Islet of Langerhans (tissue), 1 donor: ENCODE measurements around the gene LNX2.

ENCODE experiments used
- FAIRE-seq: peaks from one replicate; lab custom pipeline; 2011; peaks lifted over from hg19 to GRCh38; lab: Jason Lieb, UNC

The LNX2 gene

GRCh38 chr13:27605610-27606200 is 14.6 kb downstream of the LNX2 start:
- peak; percentile 75 for FAIRE-seq

GRCh38 chr13:27605099-27605498 is 15.2 kb downstream of the LNX2 start:
- FAIRE-seq = no peak

DNA sequence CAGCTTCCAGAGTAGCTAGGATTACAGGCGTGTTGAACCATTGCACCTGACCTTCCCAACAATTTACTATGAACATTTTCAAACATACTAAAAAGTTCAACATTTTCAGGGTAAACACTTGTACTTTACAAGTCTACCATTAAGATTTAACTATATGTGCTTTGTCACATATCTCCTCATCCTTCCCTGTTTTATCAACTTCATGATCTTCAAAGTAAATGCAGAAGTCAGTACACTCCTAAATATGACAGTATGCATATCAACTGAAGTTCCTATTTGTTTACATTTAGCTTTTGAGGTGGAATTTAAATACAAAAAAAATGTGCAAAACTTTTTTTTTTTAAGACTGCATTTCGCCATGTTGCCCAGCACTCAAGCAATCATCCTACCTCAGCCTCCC is 18.5 kb downstream of the LNX2 start:
- FAIRE-seq = no peak

- no peak for FAIRE-seq
Measured at GRCh38 chr13:27601208-27601607, 19.1 kb downstream of the LNX2 start.

GRCh38 chr13:27600711-27601110 is 19.6 kb downstream of the LNX2 start:
- no peak for FAIRE-seq

- peak; percentile 70 for FAIRE-seq
Measured at GRCh38 chr13:27599845-27600553, 20.3 kb downstream of the LNX2 start.

- FAIRE-seq = no peak
Measured at GRCh38 chr13:27599096-27599495, 21.2 kb downstream of the LNX2 start.

GRCh38 chr13:27595055-27595811 is 25.1 kb downstream of the LNX2 start:
- FAIRE-seq = no peak

GRCh38 chr13:27593267-27593666 is 27.1 kb downstream of the LNX2 start:
- no peak for FAIRE-seq

DNA sequence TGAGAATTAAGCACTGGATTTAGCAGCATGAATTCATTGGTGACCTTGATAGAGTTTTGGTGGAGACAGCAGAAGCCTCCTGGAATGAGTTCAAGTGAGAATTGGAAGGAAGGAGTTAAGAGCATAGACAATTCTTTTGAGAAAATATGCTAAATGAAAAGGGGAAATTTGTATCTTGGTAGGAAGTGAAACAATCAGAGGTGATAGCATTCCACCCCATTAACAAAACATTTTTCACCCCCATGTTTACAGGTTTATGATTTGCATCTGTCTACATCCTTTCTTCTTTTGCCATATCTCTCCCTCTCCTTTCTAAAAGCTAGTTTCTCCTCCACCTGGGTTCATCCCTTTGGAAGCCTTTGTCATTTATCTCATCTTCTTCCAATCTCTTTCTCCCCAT is 27.5 kb downstream of the LNX2 start:
- FAIRE-seq = no peak

DNA sequence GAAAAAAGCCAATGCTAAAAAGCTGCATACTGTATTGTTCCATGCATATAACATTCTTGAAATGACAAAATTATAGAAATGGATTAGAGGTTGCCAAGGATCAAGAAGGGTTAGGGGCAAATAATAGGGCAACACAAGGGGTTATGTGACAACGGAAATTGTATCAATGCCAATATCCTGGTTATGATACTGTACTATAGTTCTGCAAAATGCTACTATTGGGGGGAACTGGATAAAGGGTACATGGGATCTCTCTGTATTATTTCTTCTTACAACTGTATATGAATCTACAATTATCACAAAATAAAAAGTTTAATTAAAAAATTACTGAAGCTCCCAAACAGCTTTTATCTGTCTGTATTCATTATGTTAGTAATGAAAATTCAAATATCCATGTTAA is 31.9 kb downstream of the LNX2 start:
- FAIRE-seq = no peak

GRCh38 chr13:27587095-27587746 is 33.1 kb downstream of the LNX2 start:
- FAIRE-seq = no peak

DNA sequence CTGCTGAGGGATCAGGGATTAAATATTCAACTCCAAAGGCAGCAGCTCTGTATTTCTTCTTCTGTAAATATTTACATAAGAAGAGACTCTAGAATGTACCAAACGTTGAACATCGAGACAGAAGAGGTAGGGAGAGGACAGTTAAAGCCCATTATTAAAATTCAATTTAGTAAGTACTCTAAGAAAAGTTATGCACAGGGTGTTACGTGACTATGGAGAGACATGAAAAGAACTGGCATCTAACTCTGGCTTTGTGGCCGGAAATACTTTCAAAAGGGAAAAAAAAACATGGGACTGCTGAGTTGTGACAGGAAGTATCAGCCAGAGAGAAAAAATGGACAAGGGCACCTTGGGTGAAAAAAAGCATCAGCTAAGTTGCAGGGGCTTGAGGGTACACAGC is 36.7 kb downstream of the LNX2 start:
- no peak for FAIRE-seq

DNA sequence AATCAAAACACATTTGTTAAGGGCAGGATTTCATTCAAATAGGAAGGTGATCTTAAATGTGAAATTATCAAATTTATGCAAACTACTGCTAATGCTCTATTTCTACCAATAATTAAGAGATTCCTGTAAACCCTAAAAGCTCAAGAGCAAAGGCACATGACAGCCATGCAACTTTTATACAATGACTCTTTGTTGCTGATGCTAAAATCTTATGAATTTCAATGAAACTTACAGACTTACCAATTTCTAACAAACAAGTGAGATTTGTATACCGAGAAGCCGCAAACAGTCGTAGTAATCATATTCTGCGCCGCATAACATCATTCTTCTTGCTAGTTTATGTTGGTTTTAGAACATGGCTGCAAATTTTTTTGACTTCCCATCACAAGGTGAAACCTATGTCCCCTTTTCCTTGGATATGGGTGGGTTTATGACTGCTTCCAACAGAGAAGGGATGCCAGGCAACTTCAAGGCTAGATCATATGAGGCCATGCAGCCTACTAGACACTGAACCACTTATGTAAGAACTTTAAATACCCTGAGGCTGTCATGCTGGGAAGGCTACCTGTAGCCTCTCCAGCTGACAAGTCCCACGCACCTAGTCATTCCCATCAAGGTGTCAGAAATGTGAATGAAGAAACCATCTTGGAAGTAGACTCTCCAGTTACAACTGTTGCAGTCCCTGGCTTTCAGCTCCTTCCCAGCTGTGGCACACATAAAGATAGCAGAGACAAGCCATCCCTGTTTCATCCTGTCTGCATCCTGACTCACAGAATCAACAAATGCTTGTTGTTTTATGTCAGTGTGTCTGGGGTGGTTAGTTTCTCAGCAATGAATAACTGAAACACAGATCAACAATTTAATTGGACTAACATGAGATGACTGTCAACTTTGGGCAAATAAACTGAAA is 42.0 kb downstream of the LNX2 start:
- FAIRE-seq = no peak

DNA sequence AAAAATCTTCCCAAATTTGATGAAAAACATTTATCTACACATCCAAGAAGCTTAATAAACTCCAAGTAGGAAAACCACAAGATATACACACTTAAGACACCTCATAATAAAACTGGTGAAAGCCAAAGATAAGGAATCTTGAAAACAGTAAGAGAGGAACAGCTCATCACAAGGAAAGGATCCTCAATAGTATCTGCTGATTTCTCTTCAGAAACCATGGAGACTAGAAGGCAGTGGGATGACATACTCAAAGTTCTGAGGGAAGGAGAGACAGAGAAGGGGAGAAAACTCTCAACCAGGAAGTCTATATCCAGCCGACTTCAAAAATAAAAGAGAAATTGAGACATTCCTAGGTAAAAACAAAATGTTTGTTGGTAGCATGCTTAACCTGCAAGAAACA is 45.7 kb downstream of the LNX2 start:
- no peak for FAIRE-seq

GRCh38 chr13:27573265-27573664 is 47.1 kb downstream of the LNX2 start:
- FAIRE-seq = no peak

DNA sequence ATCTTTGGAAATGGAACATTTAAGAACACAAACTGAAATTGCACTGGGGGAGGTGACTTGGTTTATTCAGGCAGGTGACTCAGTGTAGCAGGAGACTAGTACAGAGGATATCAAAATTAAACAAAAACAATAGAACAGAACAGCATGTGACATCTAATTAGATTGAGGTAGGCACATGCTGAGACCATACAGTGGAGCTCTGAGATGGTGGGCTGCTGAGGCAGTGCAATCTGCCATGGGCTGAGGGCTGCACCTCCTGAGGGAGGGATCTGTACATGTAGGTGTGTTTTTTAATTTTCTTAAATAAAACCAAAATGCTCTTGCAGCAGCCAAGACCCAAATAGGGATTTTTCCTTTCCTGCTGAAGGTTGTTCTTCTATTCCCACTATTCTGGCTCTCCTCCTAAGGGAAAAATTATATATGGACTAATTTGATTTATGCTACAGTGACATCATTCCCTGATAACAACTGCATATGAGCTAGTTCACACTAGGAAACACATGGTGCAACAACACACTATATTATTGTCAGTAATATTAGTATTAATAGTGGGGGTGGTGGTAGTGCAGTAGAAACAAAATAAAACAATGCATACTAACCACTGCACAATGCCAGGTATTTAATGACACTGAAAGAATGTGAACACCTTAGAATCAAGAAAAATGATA is 48.0 kb downstream of the LNX2 start:
- no peak for FAIRE-seq

DNA sequence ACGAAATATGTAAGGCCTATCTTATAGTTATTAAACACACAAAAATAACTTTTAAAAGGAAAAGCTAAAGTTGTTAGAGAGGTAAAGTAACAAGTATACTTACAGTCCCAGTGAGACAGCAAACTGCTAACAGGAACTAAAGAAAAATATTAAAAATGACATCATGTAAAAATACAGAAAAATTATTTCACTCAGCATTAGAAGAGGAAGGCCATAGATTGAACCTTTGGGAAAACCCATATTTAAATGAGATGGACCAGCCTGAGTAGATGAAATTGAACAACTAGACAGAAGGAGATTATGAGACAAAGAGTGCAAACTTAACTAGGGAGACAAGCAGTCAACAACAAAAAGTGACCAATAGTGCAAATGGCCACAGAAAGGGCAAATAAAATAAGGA is 49.4 kb downstream of the LNX2 start:
- peak; percentile 66 for FAIRE-seq

DNA sequence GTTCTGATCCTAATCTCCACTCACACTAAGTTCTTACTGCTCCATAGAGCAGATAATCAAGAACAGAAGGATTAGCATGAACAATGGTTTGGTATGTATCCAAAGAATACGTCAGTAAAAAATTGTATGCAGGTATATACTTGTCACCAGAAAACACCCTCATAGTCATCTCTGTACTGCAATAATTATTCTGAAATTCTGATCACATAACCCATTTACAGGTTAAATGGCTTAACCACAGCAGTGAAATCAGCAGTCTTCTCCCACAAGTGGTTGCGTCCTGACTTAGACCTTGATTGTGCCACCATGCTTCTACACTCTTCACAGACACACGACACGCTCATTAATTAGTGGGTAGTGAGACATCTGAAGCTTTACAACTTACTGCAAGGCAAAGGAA is 50.9 kb downstream of the LNX2 start:
- no peak for FAIRE-seq

DNA sequence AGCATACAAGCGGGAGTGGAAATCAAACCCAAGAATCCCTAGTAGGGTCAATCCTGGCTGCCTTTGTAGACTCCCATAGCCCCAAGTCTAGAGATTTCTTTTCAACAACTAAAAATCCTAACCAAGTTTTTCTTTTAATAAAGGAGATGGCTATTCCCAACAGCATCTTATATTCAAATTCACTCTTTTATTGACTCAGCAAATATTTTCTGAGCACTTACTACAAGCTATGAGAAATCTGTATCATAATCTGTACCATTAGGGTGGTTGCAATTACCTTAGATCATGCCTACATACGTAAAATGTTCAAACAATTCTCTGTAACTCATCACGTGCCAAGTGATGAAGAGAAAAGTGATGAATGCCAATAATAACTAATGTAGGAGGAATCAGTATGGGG is 54.5 kb downstream of the LNX2 start:
- FAIRE-seq = no peak

DNA sequence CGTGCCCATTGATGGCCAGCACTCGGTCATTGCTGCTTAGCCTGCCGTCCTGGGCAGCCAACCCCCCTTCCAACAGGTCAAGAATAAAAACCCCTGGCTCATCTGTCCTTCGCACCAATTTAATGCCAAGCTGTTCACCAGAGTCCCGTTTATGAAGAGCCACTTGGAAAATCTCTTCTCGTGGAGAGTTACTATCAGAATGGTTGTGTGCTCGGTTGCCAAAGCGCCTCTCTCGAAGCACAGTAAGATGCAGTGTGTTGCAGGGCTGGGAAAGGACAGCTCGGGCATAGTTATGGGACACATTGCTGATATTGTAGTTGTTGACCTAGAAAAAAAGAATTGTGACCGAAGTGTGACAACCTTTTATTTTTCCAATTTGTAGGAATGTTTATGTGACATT is 57.9 kb downstream of the LNX2 start:
- no peak for FAIRE-seq
